SU-DHL-6 (cell line): ENCODE results near the gene LRFN2.

ENCODE experiments used
- EZH2phosphoT487 ChIP-seq: fragments of 200-600 bp; sonication (generic), shearing (Covaris generic); conservative IDR thresholded peaks from 2 replicates; pipeline ENCODE4 v1.6.1; 2018; ENCODE audit warnings: mild to moderate bottlenecking, antibody characterized with exemption, low read length, moderate library complexity, mixed read lengths
- TF ChIP-seq, protein P1 (sequence below): fragments of 200-600 bp; sonication (generic); IDR thresholded peaks from one replicate; pipeline ENCODE4 v1.5.1; 2017; ENCODE audit warnings: antibody characterized with exemption, mild to moderate bottlenecking, low read length, moderate library complexity; ENCODE audit not compliant: insufficient read depth, poor library complexity, severe bottlenecking

DNA sequence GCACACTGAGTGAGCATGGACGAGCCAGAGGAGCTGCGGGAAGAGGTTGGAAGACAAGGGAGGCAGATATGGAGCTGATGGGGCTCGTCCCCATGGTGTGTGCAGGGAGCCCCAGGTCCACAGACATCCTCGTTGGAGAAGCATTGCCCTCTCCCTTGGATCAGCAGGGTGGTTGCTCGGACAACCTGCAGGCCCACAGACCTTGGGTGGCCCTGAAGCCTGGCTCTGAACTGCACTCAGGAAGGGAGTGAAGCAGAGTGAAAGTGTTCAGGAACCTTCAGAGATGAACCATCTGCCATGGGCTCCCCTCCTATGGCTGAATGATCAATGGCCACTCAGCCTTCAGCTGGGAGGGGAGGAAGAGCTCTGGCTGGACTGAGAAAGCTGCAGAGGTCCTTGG lies 43.3 kb upstream of the LRFN2 start:
- TF ChIP-seq, protein P1, sequence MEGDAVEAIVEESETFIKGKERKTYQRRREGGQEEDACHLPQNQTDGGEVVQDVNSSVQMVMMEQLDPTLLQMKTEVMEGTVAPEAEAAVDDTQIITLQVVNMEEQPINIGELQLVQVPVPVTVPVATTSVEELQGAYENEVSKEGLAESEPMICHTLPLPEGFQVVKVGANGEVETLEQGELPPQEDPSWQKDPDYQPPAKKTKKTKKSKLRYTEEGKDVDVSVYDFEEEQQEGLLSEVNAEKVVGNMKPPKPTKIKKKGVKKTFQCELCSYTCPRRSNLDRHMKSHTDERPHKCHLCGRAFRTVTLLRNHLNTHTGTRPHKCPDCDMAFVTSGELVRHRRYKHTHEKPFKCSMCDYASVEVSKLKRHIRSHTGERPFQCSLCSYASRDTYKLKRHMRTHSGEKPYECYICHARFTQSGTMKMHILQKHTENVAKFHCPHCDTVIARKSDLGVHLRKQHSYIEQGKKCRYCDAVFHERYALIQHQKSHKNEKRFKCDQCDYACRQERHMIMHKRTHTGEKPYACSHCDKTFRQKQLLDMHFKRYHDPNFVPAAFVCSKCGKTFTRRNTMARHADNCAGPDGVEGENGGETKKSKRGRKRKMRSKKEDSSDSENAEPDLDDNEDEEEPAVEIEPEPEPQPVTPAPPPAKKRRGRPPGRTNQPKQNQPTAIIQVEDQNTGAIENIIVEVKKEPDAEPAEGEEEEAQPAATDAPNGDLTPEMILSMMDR = no peak
- TF ChIP-seq EZH2phosphoT487 = no peak
